H4 (cell line): ENCODE measurements around the gene PIM3. TPM values are rescaled to one million over a fixed set of nuclear protein-coding genes. Genes with fewer than 3 reads are reported as not detected.

Source experiments
- DNase-seq: peaks from one replicate; pipeline ENCODE4 v3.0.0-alpha.2; 2015; ENCODE audit warnings: low spot score
- total RNA-seq: library from RNA; depleted of rRNA; stranded (reverse); fragments of >200 nt; shearing (Covaris generic); gene quantifications from 2 replicates; pipeline ENCODE4 v1.2.3, GENCODE V29; 2014; rRNA removed

Gene PIM3
- 18.6 and 30.3 TPM in 2 replicates for total RNA-seq

DNA sequence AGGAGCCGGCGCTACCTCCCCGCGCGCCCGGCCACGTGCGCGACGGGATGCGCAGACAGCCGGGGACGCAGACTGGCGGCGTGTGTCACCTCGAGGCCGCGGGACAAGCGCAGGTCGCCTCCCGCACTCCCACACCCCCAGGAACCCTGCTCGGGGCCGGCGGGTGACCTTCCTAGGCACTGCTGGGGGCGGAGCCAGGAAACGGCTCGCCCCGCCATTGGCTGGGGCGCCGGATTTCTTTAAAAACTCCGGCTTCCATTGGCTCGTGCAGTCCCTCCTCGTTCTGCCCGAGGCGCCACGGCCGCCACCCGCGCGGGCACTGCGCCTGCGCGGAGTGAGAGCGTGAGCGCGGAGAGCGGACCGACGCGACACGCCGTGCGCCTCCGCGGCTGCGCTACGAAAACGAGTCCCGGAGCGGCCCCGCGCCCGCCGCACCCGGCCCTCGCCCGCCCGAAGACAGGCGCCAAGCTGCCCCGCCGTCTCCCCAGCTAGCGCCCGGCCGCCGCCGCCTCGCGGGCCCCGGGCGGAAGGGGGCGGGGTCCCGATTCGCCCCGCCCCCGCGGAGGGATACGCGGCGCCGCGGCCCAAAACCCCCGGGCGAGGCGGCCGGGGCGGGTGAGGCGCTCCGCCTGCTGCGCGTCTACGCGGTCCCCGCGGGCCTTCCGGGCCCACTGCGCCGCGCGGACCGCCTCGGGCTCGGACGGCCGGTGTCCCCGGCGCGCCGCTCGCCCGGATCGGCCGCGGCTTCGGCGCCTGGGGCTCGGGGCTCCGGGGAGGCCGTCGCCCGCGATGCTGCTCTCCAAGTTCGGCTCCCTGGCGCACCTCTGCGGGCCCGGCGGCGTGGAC, at the start of gene PIM3:
Gene PIM3, plus strand, starts transcription at position 614 of the 846 bp plus-strand sequence. Its CDS starts 176 bp downstream, at position 790.
- peak; percentile 90 for DNase-seq

DNA sequence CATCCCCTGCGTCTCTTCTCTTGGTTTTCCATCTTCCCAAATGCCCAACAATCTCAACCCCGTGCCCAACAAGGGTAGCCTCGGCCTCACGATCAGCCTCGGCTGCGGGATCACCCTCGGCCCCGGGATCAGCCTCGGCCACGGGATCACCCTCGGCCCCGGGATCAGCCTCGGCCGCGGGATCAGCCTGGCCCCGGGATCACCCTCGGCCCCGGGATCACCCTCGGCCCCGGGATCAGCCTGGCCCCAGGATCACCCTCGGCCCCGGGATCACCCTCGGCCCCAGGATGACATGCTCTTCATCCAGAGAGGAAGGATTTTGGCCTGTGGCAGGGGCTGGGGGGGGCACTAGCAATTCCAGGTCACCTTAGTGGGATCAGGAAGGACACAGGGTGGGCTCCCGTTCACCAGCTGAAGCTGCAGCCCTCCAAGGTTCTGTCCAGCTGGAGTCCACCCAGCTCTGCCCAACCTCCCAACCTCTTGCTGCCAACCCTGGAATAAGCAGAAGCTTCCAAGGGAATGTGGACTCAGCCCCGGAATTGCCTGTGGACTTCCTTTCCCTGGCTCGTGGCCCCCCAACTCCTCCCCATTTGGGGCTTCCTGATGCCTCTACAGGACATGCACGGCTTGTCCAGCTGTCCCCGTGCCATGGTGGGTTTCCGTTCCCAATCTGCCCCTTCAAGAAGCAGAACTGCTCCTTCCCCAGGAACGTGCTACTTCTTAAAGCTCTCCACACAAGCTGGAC, 48.5 kb upstream of the PIM3 start:
- no peak for DNase-seq

DNA sequence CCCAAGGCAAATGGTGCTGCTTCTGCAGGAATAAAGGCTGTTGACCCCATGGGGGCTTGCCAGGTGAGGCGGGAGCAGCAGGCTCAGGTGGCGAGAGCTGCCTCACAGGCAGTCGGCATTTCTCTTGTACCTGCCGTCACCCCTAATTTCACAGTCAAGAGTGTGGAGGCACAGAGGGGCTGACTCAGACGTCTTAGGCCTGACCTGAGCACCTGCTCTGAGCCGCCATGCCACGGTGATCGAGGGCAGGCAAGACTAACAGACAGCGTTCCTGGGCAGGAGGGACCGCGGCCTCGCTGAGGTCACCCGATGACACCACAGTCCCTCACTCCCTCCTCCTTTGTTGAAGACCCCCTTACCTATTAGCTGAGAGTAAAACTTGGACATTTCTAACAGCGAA, 47.5 kb upstream of the PIM3 start:
- no peak for DNase-seq

DNA sequence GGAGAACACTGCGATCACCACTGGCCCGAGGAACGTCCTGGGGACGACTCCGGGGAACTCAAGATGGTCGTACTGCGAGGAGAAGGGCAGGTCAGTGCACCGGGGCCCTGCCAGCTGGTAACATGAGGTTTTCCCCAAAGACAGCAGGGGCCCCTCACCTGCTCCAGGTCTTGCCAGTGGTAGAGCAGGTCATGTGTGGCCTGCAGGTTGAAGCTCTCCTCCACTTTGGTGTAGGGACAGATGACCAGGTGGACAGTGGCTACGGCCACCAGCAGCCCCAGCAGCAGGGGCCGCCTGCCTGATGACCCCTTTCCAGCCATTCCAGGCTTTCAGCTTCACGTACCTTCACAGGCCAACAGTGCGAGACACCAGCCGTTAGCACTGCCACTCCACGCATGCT, 47.1 kb upstream of the PIM3 start:
- no peak for DNase-seq

GRCh38 chr22:49914256-49914655, 46.3 kb upstream of the PIM3 start:
- DNase-seq, result no peak

DNA sequence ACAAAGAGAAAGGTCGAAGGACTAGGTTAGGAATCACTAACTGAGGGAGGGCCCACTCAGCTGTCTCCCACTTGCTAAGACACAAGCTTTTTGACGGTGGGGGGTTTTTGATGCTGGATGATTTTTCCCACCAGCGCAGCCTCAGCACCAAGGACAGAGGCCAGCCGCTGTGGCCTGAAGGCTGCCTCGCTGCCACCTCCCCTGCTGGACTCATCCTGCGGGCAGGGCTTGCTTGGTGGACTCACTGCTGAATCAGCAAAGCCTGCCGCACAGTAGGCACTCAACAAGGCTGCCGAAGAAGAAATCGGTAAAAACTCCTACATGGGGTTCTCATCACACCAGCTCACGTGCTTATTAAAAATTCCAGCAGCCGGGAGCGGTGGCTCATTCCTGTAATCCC, 45.0 kb upstream of the PIM3 start:
- DNase-seq, result no peak

- no peak for DNase-seq
Observed at GRCh38 chr22:49916831-49917230, 43.7 kb upstream of the PIM3 start.

- peak; percentile 91 for DNase-seq
Observed at GRCh38 chr22:49917974-49918910, 42.3 kb upstream of the PIM3 start, which contains the start of the genes ALG12 and CRELD2. Gene ALG12 (minus strand): TSS chr22:49918438. CDS start chr22:49913765, 4,673 bp downstream. Gene CRELD2 (plus strand): TSS chr22:49918634. CDS start chr22:49918770, 136 bp downstream.

GRCh38 chr22:49918911-49919881, 41.4 kb upstream of the PIM3 start:
- DNase-seq, result no peak

DNA sequence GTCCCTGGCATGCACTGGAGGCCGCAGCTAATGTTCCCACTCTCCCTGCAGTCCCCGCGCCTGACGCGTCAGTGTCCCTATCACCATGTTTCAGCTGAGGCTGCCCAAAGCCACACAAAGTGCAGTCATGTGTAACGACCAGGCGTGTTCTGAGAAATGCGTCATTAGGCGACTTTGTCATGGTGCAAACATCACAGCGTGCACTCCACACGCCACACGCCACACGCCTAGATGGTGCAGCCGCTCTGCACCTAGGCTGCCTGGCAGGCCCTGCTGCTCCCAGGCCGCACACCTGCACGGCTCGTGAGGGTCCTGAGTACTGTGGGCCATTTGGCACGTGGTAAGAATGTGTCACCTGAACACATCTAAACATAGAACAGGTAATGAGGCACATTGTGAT, 39.7 kb upstream of the PIM3 start:
- no peak for DNase-seq

- no peak for DNase-seq
Observed at GRCh38 chr22:49921508-49922278, 38.9 kb upstream of the PIM3 start.

GRCh38 chr22:49922484-49922883, 38.1 kb upstream of the PIM3 start:
- DNase-seq, result no peak

DNA sequence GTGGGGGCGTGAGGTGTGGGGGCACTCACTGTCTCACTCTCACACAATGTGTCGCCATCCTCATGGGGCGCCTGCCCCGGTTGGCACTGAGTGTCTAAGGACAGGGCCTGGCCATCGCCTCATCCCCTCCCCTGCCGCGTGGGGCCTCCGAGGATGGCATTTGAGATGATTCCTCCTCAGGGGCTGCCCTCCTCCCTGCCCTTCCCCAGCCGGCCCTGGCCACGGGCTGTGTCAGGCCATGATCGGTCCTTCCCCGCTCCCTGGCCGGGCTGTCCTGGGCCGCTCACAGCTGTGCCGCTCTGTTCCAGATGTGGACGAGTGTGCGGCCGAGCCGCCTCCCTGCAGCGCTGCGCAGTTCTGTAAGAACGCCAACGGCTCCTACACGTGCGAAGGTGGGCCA, 37.6 kb upstream of the PIM3 start:
- no peak for DNase-seq

GRCh38 chr22:49923445-49923844, 37.1 kb upstream of the PIM3 start:
- DNase-seq, result no peak

DNA sequence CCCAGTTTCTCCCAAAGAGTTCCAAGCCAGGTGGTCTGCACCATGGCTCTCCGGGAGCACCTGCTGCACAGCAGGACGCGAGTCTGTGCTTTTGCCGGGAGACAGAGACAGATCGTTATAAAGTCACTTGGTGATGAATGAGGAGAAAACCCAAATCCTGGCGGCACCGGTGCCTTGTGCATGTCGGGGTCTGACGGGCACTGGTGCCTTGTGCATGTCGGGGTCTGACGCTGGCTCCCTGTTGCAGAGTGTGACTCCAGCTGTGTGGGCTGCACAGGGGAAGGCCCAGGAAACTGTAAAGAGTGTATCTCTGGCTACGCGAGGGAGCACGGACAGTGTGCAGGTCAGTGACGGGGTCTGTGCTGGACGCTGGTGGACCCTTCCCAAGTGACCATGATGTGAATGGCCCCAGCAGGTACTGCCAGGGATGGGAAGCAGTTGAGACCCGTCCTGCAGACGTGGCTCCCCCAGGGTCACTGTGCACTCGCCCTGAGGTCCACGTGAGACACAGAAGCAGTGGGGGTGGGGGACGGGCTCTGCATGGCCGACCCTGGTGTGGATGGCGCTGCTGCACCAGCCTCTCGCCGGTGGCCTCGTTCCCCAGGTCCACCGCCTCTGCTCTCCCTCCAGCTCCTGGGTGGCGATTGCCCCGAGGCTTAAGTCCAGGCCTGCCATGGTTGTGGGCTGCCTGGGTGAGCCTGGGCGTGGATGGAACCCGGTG, 36.3 kb upstream of the PIM3 start:
- no peak for DNase-seq

DNA sequence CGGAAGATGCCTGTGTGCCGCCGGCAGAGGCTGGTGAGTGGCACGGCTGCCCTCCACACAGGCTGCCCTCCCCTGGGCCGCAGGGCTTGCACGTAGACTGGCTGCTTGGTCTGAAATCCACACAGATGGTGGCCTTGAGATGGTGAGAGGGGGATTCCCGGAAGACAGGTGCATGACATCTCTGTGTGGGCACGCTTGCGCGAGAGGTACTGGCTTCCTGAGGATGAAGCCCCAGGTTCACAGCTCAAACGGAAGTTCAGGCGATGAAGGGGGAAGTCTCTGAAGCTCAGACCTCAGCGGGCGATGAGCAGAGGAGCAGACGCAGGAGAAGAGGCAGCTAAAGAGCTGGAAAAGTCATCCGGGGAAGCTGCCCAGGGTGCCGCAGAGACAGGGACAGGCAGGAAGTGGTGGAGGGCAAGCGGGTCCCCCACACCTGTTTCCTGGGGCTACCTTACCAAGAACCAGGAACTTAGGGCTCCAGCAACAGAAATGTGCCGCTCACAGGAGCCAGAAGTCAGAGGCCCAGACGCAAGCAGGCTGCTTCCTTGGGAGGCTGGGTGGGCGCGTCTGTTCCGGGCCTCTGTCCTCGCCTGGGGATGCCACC, 34.9 kb upstream of the PIM3 start:
- no peak for DNase-seq

DNA sequence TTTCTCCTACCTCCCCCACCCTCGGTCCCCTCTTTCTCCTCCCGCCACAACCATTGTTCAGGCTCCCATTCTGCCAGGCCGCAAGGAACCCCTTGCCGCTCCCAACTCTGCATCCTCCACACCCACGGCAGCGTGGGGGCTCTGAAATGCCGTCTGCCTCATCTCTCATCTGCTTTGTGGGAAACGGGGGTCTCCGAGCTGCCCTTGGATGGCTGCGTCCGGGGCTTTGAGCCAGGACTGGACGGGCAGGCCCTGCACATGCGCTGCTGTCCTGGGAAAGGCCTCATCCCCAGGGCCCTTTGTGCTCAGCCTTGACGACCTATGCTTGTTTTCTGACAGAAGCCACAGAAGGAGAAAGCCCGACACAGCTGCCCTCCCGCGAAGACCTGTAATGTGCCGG, 33.7 kb upstream of the PIM3 start:
- no peak for DNase-seq

- no peak for DNase-seq
Observed at GRCh38 chr22:49927483-49928184, 32.9 kb upstream of the PIM3 start.
